HG02973 (cell line): Measurements from ENCODE around the gene AGBL1.

ENCODE experiments used
- ATAC-seq: cut with Tn5 transposase; IDR thresholded peaks from one replicate; pipeline ENCODE4 v1.9.1; 2021; ENCODE audit warnings: moderate library complexity; ENCODE audit not compliant: unreplicated experiment

The AGBL1 gene

DNA sequence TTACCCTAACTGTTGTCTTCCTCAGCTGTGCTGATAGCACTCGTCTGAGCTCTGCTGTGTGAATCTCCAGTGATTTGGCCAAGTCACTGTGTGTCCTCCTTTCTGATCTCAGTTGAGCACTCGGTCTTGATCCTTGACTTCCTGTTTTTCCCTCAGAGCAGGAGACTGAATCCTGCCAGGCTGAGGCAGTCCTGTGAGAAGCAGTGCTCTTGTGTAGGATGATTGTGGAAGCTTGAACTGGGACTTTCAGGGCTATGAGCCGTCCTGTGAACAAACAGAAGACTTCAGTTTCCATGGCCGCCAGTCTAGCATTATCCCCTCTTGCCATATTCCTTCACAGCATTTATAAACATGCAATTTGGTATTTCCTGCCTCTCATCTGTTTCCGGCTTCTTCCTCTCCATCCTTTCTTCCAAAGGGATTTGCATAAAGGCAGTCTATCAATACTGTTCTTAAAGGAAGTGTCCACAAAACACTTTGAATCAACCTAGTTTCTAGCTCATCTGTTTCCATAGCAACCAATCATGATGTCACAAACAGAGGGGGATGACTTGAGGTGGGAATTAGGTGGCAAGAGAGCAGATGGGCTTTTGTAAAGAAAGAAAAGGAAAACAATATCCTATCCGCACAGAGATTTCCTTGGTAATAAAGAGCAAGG is 237.2 kb downstream of the AGBL1 start:
- ATAC-seq = no peak

DNA sequence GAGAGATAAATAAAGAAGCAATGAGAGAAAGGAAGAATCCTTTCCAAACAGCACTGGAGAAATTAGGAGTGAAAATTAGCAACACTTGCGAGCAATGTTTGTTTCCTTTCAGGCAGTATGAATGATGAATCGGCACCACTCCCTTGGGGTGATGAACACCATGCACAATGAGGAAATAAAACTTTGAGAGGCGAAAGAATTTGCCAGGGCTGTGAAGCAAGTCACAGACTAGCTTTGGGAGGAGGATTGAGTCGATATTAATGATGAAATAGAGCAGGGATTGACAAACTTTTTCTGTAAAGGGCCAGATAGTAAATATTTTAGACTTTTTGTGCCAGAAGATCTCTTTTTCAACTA is 237.7 kb downstream of the AGBL1 start:
- ATAC-seq = no peak

DNA sequence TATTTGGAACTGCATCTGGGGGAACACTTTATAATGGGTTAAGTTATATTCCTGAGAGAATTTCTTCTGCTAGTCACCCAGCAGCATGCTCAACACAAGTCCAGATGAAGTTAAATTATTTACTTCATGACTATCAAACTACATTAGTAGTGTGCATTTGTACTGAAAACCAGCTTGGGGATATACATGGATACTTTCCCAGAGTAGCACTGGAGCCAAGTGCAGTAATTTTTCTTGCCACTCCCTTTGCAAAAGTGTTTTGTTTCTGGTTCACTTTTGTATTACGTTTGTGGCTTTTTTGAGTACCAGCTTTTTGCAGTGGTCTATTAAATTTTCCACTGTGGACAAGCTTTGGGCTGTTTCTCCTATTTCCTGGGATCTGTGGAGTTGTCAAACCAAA is 243.0 kb downstream of the AGBL1 start:
- ATAC-seq = no peak

DNA sequence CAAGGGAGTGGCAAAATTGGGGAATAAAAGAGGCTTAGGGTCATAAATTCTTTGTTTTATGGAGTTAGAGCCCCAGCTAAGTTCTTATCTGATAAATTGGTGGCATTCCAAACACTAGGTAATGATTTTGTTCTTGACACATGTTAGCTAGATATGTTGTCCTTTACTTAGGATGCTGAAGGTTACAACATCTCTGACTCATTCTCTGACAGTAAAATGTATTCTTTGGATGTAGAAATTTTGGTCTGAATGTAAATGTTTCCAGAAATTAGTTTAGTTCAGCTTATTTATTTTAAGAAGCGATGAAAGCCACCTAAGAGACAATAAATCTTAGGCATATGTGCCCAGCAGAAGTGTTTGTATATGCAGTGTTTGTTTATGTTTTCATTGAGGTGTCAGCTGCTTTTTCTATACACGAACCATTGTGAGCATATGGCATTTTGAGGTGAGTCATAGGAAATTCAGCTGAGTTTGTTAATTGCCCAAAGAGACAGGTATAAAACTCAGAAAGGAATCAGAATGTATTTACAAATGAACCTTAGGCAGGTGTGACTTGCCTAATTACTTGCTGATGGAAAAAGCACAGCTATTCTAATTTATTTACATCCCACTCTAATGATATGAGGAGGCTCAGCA is 247.7 kb downstream of the AGBL1 start:
- no peak for ATAC-seq

DNA sequence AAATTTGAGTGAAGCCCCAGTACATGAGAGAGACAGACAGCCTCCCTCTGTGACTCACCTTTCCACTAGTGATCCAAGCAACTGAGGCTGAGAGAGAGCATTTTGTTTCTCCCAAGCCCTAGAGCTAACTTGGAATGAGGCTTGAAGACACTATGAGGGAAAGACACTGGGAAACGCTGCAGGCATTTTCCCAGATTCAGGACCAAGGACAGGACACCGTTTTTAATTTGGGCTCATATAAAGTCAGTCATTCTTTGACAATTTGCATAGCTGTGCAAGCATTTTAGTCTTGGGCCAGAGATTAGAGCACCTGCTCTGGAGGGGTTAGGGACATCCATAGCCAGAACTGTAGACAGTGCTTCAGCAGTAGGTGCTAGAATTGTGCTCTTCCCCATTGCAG is 249.0 kb downstream of the AGBL1 start:
- ATAC-seq = no peak

DNA sequence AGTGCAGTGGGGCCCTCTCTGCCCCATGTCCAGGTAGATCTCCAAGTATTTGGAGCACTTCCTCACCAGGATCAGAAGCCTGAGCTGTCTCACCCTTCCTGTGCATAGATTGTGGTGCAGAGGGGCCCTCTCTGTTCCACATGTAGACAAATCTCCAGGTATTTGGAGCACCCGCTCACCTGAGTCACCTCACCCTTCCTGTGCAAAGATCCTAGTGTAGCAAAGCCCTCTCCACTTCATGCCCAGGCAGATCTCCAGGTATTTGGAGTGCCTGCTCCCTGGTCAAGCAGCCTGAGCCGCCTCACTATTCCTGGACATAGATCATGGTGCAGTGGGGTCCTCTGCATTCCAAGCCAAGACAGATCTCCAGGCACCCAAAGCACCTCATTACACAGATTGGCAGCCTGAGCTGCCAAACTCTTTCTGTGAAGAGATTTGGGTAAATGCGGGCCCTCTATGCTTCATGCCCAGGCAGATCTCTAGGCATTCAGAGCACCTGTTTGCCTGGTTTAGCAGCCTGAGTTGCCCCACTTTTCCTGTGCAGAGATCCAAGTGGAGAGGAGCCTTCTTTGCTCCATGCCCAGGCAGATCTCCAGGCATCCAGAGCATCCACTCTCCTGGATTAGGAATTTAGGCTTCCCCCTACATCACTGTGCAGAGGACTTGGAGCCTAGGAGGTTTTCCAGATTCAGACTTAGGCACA is 249.8 kb downstream of the AGBL1 start:
- ATAC-seq = no peak

DNA sequence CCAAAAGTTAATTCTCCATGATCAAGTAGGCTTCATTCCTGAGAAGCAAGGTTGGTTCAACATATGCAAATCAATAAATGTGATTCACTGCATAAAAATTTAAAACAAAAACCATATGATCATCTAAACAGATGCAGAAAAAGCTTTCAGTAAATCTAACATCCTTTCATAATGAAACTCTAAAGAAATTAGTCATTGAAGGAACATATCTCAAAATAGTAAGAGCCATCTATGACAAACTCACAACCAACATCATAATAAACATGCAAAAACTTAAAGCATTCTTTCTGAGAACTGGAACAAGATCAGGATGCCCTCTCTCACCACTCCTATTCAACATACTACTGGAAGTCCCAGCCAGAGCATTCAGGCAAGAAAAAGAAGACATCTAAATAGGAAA is 254.1 kb downstream of the AGBL1 start:
- ATAC-seq = no peak

DNA sequence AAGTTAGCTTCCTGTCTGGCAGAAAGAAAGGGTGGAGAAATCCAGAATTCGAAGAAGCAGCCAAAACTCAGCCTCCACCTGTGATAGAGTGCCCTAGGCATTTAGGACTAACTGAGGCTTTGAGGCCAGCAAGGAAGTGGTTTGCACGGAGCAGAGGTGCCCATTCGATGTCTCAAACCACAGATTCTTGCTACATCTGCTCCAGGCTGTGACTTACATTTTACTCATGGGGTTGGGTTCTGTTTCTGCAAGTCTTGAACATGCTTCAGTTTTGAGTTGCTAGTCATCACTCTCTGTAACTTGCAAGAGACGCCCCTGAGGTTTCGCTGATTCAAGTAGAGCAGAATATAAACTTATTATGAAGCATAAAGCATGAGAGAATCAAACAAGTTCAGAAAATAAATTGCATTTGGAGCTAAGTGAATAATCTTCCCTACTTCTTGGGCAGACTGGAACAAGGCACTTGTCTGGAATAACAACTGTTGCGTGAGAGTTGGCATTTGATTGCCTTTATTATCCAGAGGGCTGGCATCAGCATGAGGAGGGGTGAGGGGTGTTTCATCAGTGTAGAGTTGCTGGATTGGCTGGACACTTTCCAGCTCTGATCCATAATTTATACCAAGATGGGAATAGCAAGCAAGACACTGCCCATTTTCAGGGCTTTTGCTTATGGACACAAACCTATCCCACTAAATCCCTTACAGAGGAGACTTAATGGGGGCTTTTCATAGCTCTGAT is 256.5 kb downstream of the AGBL1 start:
- no peak for ATAC-seq

DNA sequence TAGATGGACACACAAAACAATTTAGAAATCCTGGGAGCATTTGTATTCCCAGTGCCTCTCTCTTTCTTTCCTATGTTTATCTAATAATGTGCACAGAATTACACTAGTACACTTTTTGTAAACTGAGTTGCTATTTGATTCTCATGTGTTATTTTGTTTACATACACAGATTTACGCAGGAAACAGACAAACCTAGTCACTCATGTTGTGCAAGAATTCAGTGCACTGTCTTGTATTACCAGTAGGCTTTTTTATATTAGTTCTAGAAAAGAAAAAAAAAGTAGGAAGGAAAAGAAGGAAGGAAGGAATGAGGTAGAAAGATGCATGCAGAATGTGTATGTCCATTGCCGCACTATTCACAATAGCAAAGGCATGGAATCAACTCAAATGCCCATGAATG is 257.4 kb downstream of the AGBL1 start:
- no peak for ATAC-seq

DNA sequence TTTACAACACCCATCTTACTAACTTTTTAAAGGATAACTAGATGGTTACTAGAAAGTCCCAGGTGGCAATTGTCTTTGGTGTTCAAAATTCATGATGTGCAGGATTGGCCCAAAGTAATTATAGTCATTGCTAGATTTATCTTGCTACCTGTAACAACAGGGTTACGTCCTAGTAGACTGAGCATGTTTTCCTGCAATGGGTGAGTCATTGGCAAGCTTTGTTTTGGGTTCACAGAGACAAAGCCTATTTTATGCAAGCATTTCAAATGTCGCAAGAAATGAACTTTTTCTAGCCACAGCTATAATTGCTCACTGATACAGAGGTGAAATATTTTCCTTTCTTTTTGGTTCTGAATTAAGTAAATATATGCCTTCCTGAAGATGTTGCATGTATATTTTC is 267.6 kb downstream of the AGBL1 start:
- ATAC-seq = no peak

DNA sequence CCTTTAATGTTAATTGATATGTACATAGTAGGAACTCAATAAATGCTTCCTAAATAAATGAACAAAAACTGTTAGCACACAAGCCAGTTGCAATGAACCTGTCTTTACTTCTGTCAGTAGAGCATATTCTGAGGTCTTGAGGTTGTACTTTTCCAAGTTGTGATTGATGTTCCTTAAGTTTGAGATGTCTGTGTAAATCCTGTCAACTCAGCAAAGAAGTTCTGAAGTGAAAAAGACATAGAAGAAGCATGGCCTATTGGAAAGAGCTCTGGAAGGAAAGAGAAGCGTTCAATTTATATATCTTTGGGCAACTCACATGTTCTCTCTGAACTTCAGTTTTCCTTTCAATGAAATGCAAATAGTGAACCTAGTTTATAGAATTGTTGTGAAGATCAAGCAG is 269.9 kb downstream of the AGBL1 start:
- no peak for ATAC-seq

DNA sequence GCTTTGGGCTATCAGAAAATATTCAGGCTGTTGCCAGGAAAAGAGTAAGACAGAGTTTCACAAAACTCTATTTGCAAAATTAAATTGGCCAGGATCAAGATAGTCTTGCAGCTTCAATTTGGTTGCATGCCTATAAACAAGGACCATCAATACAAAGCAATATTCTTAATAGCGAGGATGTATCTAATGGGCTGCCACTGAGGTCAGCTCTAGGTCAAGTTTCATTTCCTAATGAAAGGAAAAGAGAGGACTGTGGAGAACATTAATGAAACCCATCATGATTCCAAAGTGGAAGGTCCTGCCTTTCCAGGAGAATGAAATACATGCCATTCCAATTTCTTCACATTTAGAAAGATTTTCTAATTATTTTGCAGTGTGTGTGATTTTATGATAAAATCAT is 273.5 kb downstream of the AGBL1 start:
- ATAC-seq = no peak

DNA sequence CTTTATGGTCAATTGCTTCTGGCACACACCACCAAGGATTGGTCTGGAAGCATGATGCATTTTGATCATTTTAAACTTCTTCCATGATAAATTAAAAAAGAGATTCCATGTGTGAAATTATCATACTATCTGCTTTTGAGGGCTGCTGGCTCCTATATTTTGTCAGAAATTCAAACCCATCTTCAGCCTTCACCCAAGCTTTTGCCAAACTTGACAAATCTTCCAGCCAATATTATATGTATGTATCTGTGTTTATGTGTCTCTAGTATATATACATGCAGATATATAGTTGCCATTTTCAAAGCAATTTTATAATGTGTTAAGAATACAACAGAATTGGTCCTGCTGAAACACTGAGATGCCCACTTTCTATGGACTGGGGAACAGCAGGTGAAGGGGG is 275.7 kb downstream of the AGBL1 start:
- ATAC-seq = no peak

DNA sequence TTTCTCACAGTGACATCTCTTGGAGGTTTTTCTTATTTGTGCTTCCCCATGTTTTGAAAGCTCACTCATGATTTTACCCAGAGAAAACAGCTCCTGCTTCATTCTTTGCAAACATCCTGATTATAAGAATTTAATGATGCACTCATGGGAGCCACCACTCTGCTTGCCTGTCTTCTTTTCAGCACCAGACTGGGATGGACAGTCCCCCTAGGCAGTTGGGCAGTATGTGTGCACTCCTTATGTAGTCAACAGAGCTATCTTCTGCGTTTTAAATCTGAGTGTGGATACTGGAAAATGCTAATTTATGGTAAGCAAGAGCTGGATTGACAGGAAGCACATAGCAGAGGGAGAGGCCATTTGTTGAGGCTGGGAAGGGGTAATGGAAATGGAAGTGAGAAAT is 276.1 kb downstream of the AGBL1 start:
- no peak for ATAC-seq

DNA sequence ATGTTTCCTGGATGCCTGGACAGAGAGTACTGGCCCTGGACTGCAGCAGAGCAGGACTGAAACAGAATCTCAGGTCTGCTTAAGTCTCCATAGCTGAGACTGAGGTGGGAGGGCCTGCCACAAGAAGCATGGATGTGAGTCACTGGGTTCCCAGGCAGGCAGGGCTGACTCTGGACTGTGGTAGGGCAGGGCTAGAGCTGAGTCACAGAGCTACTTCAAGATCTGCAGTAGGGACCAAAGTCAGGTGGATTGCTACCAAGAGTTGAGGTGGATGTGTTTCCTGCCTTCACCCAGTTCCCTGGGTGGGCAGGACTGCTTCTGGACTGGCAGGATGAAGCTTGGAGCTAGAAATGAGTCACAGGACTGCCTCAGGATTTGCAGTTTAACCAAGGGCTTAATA is 282.9 kb downstream of the AGBL1 start:
- ATAC-seq = no peak

DNA sequence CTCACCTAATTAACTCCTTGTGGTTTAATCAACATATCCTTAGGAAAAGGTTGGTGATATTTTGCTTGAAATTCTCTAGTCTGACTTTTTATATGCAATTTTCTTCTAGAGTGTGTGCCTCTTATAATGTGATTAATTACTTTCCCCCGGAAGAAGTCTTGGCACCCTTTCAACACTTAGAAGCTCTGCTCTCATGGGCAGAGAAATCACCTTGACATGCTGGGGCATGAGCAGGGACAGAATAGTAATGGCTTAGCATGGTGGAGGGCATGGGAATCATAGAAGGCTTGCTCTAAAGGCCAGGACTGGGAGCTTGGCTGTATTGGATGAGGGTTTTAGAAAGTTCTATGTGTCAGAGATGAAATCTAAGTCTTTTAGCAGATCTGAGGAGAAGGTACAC is 293.5 kb downstream of the AGBL1 start:
- ATAC-seq = no peak

DNA sequence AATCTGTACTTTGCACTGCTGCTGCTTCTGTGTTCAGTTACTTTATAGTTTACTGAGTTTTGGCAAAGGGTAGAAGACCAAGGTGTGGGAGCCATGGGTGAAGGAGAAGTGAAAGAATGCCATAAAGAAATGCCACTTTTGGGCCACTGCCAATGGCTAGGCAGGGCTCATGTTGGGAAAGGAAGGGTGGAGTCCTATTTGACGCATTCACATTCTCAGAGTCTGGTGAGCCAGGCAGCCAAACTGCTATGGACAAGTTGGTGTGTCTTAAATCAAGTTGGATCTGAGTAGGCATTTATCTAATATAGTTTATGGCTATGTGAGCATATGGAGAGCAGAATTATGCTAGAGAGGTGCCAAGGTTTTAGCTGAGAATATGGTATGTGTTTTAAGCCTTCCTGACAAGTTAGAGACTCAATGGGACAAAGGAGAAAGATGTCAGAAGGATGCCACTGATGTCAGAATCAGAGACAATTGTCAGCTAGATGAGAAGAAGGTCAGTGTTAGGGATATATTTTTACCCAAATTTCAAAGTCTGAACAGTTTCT is 296.1 kb downstream of the AGBL1 start:
- ATAC-seq = no peak

DNA sequence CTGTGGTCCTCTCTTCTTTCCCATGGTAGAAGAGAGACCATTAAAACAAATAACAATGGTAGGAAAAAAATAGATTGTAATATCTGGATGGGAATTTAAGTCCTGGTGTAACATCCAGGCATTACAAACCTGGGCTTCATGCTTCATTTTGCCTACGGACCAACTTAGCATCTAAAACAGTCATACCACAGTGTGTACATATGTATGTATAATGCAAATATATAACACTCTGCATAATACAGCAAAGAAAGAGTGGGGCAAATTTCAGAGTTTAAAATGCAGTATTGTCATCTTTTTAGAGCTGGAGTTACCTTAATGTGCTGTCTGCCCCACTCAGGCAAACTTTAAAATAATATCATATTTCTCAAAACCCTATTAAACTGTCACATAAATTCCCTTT is 298.2 kb downstream of the AGBL1 start:
- no peak for ATAC-seq

DNA sequence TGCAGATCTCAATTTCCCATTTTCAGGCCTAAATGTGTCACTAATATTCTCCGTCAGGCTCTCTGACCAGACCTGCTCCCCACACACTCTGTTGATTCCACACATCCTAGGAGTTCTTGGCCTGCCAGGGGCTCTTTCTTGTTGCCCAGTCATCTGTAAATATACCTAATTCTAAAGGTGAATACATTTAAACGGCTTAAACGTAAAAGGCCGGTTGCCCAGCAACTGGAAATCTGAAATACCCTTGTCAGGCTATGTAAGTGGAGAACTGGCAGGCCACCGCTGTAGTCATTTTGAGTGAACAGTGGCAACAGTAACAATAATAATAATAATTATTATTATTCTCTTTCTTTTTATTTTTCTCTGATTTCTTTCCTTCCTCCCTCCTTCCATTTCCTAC is 302.7 kb downstream of the AGBL1 start:
- no peak for ATAC-seq

DNA sequence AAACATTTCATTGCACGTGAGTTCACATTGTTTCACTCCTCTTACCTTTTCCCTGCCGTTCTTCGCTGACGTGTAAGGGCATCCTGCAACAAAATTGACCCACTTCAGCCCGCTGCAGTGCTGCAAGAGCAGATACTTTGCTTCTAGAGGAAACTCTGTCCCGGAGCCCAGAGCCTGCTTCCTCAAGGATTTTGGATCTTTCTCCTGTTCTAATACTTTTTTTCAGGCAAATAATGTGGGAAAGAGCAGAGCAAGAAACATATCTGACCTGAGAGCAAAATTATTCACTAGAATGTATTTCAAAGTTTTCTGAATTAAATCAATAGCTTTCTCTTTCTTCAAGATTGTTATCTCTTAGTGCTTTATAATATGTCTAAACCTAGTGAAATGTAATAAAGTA is 303.9 kb downstream of the AGBL1 start:
- ATAC-seq = no peak

DNA sequence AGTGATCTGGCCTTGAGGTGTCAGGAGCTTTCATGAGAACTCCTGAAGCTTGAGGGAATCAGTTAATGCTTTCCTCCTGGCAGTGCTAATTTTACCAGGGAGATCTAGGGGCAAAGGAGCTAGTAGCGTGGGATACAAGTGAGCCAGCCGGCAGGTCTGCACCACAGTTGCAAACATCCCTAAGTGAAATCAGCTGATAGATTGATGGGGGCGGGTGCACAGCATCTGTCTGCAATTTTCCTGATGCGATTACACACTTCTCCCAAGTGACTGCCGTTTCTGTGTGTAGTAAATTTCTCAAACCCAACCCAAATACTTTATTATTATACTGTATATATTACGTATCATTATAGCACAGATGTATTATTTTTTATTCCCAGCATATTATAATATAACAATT is 304.5 kb downstream of the AGBL1 start:
- ATAC-seq = no peak

DNA sequence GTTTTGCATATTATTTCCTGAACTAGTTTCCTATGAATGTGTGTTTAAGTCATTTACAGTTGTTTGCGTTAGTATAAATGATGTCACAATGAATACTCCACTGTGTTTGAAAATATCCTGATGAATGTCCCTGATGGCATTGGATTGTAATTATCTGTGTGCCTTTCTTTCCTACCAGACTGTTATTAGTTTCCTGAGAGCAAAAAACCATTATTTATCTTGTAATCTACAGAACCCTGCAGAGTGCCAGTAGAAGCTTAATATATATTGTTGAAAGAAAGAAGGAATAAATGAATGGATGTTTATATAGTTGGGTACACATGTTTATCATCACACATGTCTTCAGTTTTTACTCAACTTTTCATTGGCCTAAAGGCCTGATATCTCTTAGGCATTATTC is 312.6 kb downstream of the AGBL1 start:
- ATAC-seq = no peak
